HEK293 (cell line): ENCODE data around the gene COPZ1.
"Not testable (repeated sequence)": the region's sequence is repeated elsewhere in the genome, so short reads cannot be mapped to it uniquely, and the experiment has no call there.

Source experiments
- CTCF ChIA-PET: fragments of 350-600 bp; formaldehyde crosslinking; extraction: SDS; loops from one replicate; lab custom pipeline; 2021; ENCODE audit warnings: antibody characterized with exemption; lab: Yijun Ruan, JAX
- POLR2A ChIA-PET: fragments of 300-600 bp; formaldehyde crosslinking; extraction: SDS; loops from one replicate; lab custom pipeline; 2020; ENCODE audit warnings: antibody characterized with exemption, inconsistent platforms; lab: Yijun Ruan, JAX
- H3K27ac ChIP-seq: fragments of 200-500 bp; sonication (Bioruptor generic); 2 replicates; pipeline ENCODE4 v1.5.1; 2014; ENCODE audit warnings: low read depth, low read length, control low read depth, inconsistent platforms; ENCODE audit errors: extremely low read depth
- H3K36me3 ChIP-seq, 2 experiments: fragments of 200-500 bp in 1 of 2; sonication (Bioruptor generic) in 1 of 2; 1 replicate in 1 of 2; 2 replicates in 1 of 2; pipeline ENCODE4 v1.5.1; 2014 to 2017; ENCODE audit warnings: inconsistent platforms in 2 of 2, low read length in 2 of 2; ENCODE audit not compliant: control insufficient read depth in 2 of 2, insufficient read depth in 1 of 2
- H3K4me1 ChIP-seq: fragments of 200-500 bp; sonication (Bioruptor generic); 2 replicates; pipeline ENCODE4 v1.5.1; 2014; ENCODE audit warnings: mild to moderate bottlenecking, low read length, inconsistent platforms; ENCODE audit not compliant: control insufficient read depth, insufficient read depth
- H3K4me3 ChIP-seq: 2 replicates; pipeline ENCODE4 v1.5.1; 2011; ENCODE audit warnings: low read depth, mild to moderate bottlenecking, control low read depth, low read length, moderate library complexity
- H3K9me3 ChIP-seq: fragments of 200-500 bp; sonication (Bioruptor generic); 2 replicates; pipeline ENCODE4 v1.5.1; 2014; ENCODE audit warnings: low read depth, low read length, inconsistent platforms; ENCODE audit not compliant: control insufficient read depth, insufficient read depth
- EGR2 ChIP-seq: fragments of 450-650 bp; formaldehyde crosslinking; IDR thresholded peaks from 2 replicates; pipeline ENCODE4 v1.5.1; 2016; ENCODE audit warnings: low read depth, missing biosample characterization, missing genetic modification characterization
- MZF1 ChIP-seq: fragments of 450-650 bp; formaldehyde crosslinking; IDR thresholded peaks from 2 replicates; pipeline ENCODE4 v1.5.1; 2017; ENCODE audit warnings: missing biosample characterization, missing genetic modification characterization, borderline replicate concordance
- OSR2 ChIP-seq: fragments of 450-650 bp; formaldehyde crosslinking; IDR thresholded peaks from 2 replicates; pipeline ENCODE4 v1.5.1; 2016; ENCODE audit warnings: missing biosample characterization, missing genetic modification characterization
- SCRT1 ChIP-seq: fragments of 450-650 bp; formaldehyde crosslinking; IDR thresholded peaks from 2 replicates; pipeline ENCODE4 v1.5.1; 2016; ENCODE audit warnings: missing biosample characterization, missing genetic modification characterization, borderline replicate concordance
- SCRT2 ChIP-seq: fragments of 450-650 bp; formaldehyde crosslinking; IDR thresholded peaks from 2 replicates; pipeline ENCODE4 v1.5.1; 2016; ENCODE audit warnings: missing biosample characterization, missing genetic modification characterization
- YY2 ChIP-seq: fragments of 450-650 bp; formaldehyde crosslinking; IDR thresholded peaks from 2 replicates; pipeline ENCODE4 v1.5.1; 2016; ENCODE audit warnings: missing biosample characterization, missing genetic modification characterization
- ZBTB1 ChIP-seq: fragments of 450-650 bp; formaldehyde crosslinking; IDR thresholded peaks from 2 replicates; pipeline ENCODE4 v1.5.1; 2016; ENCODE audit warnings: missing biosample characterization, missing genetic modification characterization
- ZBTB48 ChIP-seq: fragments of 450-650 bp; formaldehyde crosslinking; IDR thresholded peaks from 2 replicates; pipeline ENCODE4 v1.5.1; 2016; ENCODE audit warnings: missing biosample characterization, missing genetic modification characterization
- ZFHX2 ChIP-seq: fragments of 450-650 bp; formaldehyde crosslinking; conservative IDR thresholded peaks from 2 replicates; pipeline ENCODE4 v1.5.1; 2016; ENCODE audit warnings: missing biosample characterization, missing genetic modification characterization
- ZNF10 ChIP-seq: fragments of 450-650 bp; formaldehyde crosslinking; IDR thresholded peaks from 2 replicates; pipeline ENCODE4 v1.5.1; 2017; ENCODE audit warnings: missing biosample characterization, missing genetic modification characterization
- ZNF184 ChIP-seq: fragments of 450-650 bp; IDR thresholded peaks from 2 replicates; pipeline ENCODE4 v1.5.1; 2018; ENCODE audit warnings: missing biosample characterization, mild to moderate bottlenecking, missing genetic modification characterization
- ZNF404 ChIP-seq: fragments of 450-650 bp; formaldehyde crosslinking; IDR thresholded peaks from 2 replicates; pipeline ENCODE4 v1.5.1; 2017; ENCODE audit warnings: missing biosample characterization, missing genetic modification characterization
- ZNF558 ChIP-seq: fragments of 450-650 bp; formaldehyde crosslinking; IDR thresholded peaks from 2 replicates; pipeline ENCODE4 v1.5.1; 2016; ENCODE audit warnings: missing biosample characterization, missing genetic modification characterization
- ZNF600 ChIP-seq: fragments of 450-650 bp; formaldehyde crosslinking; IDR thresholded peaks from 2 replicates; pipeline ENCODE4 v1.5.1; 2016; ENCODE audit warnings: missing biosample characterization, missing genetic modification characterization
- ZNF664 ChIP-seq: fragments of 450-650 bp; formaldehyde crosslinking; IDR thresholded peaks from 2 replicates; pipeline ENCODE4 v1.5.1; 2016; ENCODE audit warnings: missing biosample characterization, missing genetic modification characterization
- ZNF76 ChIP-seq: fragments of 450-650 bp; formaldehyde crosslinking; IDR thresholded peaks from 2 replicates; pipeline ENCODE4; 2016; ENCODE audit warnings: low read depth, missing biosample characterization, missing genetic modification characterization, borderline replicate concordance
- ZNF777 ChIP-seq: fragments of 450-650 bp; formaldehyde crosslinking; IDR thresholded peaks from 2 replicates; pipeline ENCODE4 v1.5.1; 2017; ENCODE audit warnings: missing biosample characterization, missing genetic modification characterization, borderline replicate concordance
- TF ChIP-seq, protein P1 (sequence below): fragments of 450-650 bp; formaldehyde crosslinking; IDR thresholded peaks from 2 replicates; pipeline ENCODE4 v1.5.1; 2016; ENCODE audit warnings: missing biosample characterization, missing genetic modification characterization

Gene COPZ1

DNA sequence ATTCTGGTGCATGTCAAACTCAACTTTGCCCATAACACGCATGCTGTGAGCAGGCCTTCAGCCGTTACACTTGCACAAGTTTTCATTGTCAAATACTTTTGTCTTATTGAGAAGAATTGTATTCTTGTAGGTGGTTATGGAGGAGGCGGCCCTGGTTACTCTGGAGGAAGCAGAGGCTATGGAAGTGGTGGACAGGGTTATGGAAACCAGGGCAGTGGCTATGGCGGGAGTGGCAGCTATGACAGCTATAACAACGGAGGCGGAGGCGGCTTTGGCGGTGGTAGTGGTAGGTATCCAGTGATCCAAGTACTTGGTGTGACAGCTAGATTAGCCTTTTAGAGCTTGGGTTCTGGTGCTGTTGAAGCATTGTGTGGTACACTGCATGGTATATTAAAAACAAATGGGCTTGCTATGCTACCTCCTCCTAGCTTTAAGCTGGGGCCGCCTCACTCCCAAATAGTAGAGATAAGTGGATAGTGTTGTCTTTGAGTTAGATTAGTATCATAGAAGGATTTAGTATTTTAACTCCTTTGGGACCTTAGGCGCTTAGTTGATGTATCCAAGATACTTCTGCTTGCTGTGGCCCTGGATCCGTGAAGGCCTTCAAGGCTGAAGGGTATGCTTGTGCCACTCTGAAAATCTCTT lies 41.9 kb upstream of the COPZ1 start:
- CTCF ChIA-PET = interaction anchor here (0.6 to 3.7 kb wide), 7 partner anchors 30 to 296 kb away, joined by 3 to 27 read pairs (median 3); no protein-coding TSS in a partner anchor
- Histone ChIP-seq H3K36me3 (peaks cover 48 to 83% of the 10 kb centered on the region in 2 experiments), H3K9me3 (no peaks in the 10 kb centered on the region), H3K4me3 (peak overlapping the region; percentile 99), H3K27ac (peak overlapping the region; percentile 20), H3K4me1 (peaks cover 12% of the 10 kb centered on the region)
- POLR2A ChIA-PET = interaction anchor here (0.8 to 1.9 kb wide), 5 partner anchors 9 to 96 kb away, joined by 3 to 8 read pairs (median 4); partner anchors contain the start of gene COPZ1
- 0 out of 2 replicates have a peak, but pooled peaks have one; percentile 56 for TF ChIP-seq YY2 (tag by site-specific recombination)
- TF ChIP-seq, protein P1, sequence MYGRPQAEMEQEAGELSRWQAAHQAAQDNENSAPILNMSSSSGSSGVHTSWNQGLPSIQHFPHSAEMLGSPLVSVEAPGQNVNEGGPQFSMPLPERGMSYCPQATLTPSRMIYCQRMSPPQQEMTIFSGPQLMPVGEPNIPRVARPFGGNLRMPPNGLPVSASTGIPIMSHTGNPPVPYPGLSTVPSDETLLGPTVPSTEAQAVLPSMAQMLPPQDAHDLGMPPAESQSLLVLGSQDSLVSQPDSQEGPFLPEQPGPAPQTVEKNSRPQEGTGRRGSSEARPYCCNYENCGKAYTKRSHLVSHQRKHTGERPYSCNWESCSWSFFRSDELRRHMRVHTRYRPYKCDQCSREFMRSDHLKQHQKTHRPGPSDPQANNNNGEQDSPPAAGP (tag by site-specific recombination) = no peak
- TF ChIP-seq ZNF558 = no peak
- no peak for TF ChIP-seq MZF1 (tag by site-specific recombination)
- peak; percentile 77 for TF ChIP-seq ZNF600 (tag by site-specific recombination)
- TF ChIP-seq ZNF404 (tag by site-specific recombination) = no peak
- peak; percentile 50 for TF ChIP-seq EGR2
- peak; percentile 54 for TF ChIP-seq ZFHX2 (tag by site-specific recombination)
- TF ChIP-seq ZNF184 (tag by site-specific recombination) = no peak
- no peak for TF ChIP-seq ZNF10 (tag by site-specific recombination)
- TF ChIP-seq ZBTB1 (tag by site-specific recombination) = no peak

DNA sequence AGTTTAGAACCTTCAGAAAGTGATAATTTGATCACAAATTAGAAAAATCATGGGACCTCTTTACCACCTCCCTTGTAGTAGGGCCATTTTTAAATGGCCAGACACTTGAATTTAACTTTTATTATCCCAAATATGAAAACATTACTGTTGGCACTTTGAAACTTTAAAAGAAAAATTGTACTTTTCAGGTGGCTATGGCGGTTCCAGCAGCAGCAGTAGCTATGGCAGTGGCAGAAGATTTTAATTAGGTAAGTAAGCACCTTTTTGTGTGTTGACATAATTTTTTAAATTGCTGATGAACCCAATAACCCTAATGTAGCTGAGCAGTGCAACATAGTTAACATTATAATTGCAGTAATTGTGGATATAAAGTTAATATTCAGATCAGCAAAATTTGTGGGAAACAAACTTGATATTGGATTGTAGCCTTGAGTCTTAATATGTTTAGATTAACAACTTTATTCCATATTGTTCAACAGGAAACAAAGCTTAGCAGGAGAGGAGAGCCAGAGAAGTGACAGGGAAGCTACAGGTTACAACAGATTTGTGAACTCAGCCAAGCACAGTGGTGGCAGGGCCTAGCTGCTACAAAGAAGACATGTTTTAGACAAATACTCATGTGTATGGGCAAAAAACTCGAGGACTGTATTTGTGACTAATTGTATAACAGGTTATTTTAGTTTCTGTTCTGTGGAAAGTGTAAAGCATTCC lies 40.7 kb upstream of the COPZ1 start:
- POLR2A ChIA-PET = interaction anchor here (0.5 to 1.9 kb wide), 6 partner anchors 8 to 95 kb away, joined by 3 to 8 read pairs (median 4); partner anchors contain the start of gene COPZ1
- not testable (repeated sequence) for H3K4me1 ChIP-seq, H3K9me3 ChIP-seq
- Histone ChIP-seq H3K36me3 (peaks cover 53 to 73% of the 10 kb centered on the region in 2 experiments), H3K4me3 (peak overlapping the region; percentile 11; the same call in 1 of the 2 replicates), H3K27ac (0 out of 2 replicates have a peak overlapping the region, but pooled peaks have one; percentile 20)
- CTCF ChIA-PET = interaction anchor here (0.7 to 3.7 kb wide), 7 partner anchors 32 to 88 kb away, joined by 3 to 27 read pairs (median 3); no protein-coding TSS in a partner anchor
- TF ChIP-seq SCRT1 (tag by site-specific recombination) (peak; percentile 63; the same call in 1 of the 2 replicates), OSR2 (tag by site-specific recombination) (peak; percentile 69), ZNF664 (tag by site-specific recombination) (peak; percentile 75), SCRT2 (peak; percentile 84)

DNA sequence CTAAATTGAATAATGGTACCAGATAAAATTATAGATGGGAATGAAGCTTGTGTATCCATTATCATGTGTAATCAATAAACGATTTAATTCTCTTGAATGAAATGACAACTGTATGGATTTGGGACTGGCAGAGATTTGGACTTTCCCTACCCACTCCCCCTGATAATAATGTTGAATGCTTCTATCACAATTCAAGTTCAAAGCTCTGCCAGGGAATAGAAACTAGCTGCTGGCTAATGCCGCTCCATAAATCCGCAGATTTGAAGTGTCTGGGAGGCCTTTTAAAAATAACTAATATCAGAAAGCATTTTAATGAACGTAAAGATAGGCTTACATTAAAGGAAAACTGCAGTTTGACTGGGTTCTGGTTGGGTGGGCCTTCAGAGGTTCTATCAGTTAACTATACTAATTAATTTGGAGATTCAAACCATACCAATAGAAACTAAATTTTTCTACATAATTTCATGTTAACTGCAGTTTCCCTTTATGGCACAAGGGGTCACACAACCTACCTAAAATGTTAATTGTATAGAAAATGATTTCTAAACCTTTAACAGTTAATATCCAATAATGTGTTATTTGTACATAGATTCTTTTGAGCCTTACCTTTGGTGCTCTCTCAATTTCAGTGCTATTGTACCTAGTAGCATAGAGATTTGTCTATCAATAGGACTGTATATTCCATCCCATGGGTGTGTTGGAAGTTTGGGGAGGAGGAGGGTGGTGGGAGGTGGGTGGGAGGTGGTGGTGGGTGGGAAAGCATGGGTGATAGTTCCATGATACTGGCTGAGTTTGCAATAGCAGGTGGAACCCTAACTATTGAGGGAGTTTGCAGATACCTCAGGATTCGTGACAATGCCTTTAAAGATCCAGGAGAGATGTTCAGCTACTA lies 39.5 kb upstream of the COPZ1 start:
- Histone ChIP-seq H3K27ac (no peak overlapping the region), H3K4me3 (no peak overlapping the region), H3K9me3 (no peaks in the 10 kb centered on the region), H3K36me3 (peaks cover 53 to 72% of the 10 kb centered on the region in 2 experiments), H3K4me1 (peaks cover 7% of the 10 kb centered on the region)
- POLR2A ChIA-PET = interaction anchor here (1.3 to 2.5 kb wide), 10 partner anchors 9 to 68 kb away, joined by 4 to 27 read pairs (median 8); partner anchors contain the start of gene COPZ1
- CTCF ChIA-PET = interaction anchor here (1.6 to 3.7 kb wide), 7 partner anchors 10 to 94 kb away, joined by 8 to 27 read pairs (median 10); no protein-coding TSS in a partner anchor
- TF ChIP-seq ZNF76 (tag by site-specific recombination) (no peak), EGR2 (peak; percentile 69), ZNF777 (tag by site-specific recombination) (no peak), ZFHX2 (tag by site-specific recombination) (peak; percentile 73), ZBTB48 (tag by site-specific recombination) (no peak)
